ENCODE results near the gene TSPOAP1.

DNA sequence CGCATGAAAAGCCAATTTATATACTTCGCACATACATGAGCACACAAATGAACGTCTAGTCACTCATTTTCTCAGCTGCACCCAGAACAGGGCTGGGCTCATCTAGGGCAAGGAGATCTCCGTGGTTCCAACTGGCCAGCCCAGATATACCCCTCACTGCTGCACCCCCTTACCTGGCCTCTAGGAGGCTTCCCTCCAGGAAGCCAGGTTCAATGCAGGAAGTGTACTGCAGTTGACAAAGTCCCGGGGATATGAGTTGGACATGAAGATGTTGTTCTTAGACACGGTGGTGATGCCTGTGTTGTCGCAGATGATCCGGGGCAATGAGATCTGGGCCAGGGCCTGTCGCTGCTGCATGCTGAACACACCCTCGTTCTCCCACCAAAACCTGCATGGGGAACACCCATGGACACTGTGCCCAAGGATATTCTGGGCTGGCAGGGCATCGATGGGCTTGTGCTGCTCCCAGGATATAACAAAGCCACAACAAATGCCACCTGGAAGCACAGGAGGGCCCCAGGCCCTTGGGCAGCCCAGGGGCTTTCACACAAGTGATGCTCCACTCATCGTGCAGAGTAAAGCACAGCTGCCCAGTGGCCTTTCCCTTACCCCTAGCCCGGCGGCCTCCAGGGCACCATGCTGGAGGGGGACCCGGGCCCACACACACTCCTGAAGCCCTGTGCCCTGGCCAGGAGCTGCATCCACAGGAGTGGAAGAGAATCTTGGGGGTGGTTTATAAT is 57.9 kb downstream of the TSPOAP1 start:
- TF ChIP-seq, protein P1, sequence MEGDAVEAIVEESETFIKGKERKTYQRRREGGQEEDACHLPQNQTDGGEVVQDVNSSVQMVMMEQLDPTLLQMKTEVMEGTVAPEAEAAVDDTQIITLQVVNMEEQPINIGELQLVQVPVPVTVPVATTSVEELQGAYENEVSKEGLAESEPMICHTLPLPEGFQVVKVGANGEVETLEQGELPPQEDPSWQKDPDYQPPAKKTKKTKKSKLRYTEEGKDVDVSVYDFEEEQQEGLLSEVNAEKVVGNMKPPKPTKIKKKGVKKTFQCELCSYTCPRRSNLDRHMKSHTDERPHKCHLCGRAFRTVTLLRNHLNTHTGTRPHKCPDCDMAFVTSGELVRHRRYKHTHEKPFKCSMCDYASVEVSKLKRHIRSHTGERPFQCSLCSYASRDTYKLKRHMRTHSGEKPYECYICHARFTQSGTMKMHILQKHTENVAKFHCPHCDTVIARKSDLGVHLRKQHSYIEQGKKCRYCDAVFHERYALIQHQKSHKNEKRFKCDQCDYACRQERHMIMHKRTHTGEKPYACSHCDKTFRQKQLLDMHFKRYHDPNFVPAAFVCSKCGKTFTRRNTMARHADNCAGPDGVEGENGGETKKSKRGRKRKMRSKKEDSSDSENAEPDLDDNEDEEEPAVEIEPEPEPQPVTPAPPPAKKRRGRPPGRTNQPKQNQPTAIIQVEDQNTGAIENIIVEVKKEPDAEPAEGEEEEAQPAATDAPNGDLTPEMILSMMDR (IDR thresholded peaks at IDR 0.05; ENCODE audit: poor library complexity) = no peak
- TF ChIP-seq EZH2 (IDR thresholded peaks at IDR 0.05; ENCODE audit: borderline replicate concordance) = no peak
- no peak for TF ChIP-seq EZH2phosphoT487 (IDR thresholded peaks at IDR 0.05; ENCODE audit: low read depth, severe bottlenecking, unreplicated experiment)

All from hepatocyte (in vitro differentiated cells).